HG02970 (cell line): ENCODE data around the gene FRMD3.

Source experiments
- ATAC-seq: cut with Tn5 transposase; IDR thresholded peaks from one replicate; pipeline ENCODE4 v1.9.1; 2021; ENCODE audit warnings: mild to moderate bottlenecking, moderate library complexity, moderate number of reproducible peaks; ENCODE audit not compliant: unreplicated experiment, low FRiP score

The FRMD3 gene

DNA sequence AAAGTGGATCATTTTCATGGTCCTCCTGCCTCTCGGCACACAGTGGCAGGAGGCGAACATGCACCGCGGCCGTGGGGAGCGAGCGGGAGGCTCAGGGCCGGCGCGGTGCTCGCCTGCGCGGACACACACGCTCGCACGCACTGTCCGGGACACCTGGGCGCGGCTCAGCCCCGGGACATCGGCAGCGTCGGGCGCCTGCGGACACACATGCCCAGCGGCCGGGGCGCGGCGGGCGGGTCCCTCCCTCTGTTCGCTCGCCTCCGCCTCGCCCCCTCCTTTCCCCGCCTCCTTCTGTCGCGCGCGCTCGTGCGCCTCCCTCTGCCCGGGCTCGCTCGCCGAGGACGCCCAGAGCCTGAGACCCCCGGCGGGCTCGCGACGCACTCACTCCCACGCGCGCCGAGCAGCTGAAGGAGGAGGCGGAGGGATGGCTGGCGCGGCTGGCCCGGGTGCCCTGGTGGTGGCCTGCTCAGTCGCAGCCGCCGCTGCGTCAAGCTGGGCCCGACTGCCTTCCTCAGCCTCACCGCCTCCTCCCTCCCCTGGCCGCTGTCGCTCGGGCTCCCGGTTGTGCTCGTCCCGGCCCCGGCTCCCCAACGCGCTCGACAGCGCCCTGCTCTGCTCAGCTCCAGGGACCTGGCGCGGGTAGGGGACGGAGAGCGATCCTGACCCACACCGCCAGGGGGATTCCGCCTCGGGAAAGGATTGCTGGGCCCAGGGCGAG, at the start of gene FRMD3:
TSS of gene FRMD3 (minus strand) at position 230 of the 718 bp plus-strand sequence. CDS start at position 60, 170 bp downstream.
- no peak for ATAC-seq

DNA sequence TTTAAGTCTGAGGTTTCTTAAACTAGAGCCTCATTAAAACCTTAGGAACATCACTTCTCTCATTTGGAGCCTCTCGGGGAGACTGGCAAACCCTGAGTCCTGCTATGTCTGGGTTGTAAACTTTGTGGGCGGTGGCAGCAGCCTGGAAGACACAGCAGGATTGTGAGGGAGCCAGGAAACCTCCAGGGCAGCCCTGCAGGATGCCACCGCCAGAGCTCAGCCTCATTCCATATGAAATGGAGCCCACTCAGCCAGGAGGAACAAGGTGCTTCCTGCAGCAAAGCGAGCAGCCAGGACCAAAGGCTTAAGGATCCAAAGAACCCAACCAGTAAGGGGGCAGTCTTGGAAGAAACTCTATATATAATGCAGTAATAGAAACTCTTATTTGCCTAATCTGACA, 46.8 kb upstream of the FRMD3 start:
- no peak for ATAC-seq

DNA sequence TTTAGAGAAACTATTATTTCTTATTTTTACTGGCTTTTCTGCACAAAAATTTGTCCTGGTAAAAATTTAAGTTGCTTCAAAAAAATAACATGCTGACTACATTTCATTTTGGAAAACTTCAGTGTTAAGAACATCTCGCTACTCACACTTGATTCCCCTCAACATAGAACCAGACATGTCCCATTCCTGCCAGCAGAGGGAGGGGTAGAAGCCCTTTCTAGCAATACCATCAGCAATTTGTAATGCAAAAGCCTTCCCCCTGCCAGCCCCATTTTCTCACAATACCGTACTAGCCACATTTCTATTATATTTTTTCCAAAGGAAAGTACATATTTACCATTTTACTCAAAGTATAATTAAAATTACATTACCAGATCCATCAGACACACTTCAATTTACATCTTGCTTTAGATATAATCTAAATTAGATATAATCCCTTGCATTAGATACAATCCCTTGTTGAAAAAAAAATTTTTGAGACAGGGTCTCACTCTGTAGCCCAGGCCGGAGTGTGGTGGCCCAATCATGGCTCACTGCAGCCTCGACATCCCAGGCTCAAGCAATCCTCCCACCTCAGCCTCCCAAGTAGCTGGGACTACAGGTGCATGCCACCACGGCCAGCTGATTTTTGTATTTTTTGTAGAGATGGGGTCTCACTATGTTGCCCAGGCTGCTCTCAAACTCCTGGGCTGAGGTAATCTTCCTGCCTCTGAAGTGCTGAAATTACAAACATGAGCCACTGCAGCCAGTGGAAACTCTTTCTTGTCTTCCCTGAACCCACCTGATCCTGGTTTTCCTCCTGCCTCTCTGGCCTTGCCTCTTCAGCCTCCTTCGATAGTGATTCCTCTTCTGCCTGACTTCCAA, 45.2 kb upstream of the FRMD3 start:
- no peak for ATAC-seq

DNA sequence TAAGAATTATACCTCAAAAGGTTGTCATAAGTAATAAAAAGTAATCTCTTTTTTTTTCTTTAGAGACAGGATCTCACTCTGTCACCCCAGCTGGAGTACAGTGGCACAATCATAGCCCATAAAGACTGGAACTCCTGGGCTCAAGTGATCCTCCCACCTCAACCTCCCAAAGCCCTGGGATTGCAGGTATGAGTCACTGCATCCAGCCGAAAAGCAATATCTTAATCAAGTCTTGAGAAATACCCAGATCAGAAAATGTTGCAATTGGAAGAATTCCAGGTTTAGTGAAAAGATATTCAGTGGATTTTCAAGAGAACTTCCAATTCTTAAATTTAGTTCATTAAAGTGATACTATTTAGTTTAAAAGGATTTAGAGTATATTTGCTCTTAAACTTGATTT, 43.8 kb upstream of the FRMD3 start:
- no peak for ATAC-seq

DNA sequence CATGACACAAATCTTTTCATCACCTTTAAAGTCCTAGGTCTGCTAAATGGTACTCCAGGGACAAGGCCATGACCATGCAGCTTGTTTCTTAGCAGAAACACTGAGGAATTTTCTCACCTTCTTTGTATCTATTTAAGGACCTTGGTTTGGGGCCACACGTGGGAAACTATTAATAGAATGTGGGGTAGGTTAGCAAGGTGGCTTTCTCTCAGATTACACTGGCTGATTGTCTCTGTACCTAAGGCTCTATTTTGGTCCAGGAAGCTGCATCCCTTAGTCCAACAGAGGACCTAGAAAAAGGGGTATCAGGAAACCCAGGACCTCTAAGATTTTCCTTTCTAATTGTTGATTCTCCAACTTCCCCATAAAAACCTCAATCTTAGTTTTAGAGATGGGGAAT, 36.3 kb upstream of the FRMD3 start:
- no peak for ATAC-seq

- no peak for ATAC-seq
Measured at GRCh38 chr9:83572524-83572923, 34.3 kb upstream of the FRMD3 start.

GRCh38 chr9:83570359-83570758, 32.2 kb upstream of the FRMD3 start:
- ATAC-seq, result no peak

DNA sequence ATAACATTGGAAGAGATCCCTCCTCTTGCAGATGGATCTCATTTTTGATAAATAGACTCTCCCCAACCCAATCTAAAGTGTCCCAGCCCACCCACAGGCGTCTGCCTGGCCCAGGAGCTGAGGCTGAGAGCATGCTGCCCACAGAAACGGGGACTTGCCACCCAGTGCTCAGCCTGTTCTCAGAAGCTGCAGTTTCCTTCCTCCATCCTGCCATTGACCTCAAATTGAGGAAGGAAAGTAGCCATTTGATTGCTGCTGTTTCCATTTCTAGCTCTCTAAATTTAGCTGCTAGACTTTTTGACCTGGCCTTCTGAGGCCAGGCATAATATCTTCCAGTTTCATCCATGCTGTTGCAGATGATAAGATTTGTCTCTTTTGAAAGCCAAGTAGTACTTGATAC, 31.1 kb upstream of the FRMD3 start:
- no peak for ATAC-seq

- no peak for ATAC-seq
Measured at GRCh38 chr9:83563360-83563759, 25.2 kb upstream of the FRMD3 start.

GRCh38 chr9:83560169-83560826, 22.1 kb upstream of the FRMD3 start:
- ATAC-seq, result no peak

DNA sequence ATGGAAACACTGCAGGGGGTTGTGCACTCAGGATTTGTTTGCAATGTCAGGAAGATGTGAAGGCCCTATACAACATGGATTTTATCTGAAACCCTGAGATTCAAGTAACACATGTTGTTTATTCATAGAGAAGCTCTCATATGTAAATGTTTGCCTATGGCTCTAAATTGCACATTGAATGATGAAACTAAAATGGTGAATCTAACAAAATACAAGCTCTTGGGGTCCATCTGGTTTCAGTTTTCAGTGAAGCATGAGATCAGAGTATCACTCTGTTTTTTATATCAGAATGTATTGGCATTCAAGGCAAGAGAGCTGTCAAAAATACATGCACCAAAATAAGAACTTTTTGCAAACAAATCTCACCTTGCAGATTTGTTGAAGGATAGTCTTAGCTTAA, 19.6 kb upstream of the FRMD3 start:
- no peak for ATAC-seq

- no peak for ATAC-seq
Measured at GRCh38 chr9:83557317-83557716, 19.1 kb upstream of the FRMD3 start.

GRCh38 chr9:83554278-83554677, 16.1 kb upstream of the FRMD3 start:
- no peak for ATAC-seq

- ATAC-seq, result no peak
Measured at GRCh38 chr9:83544002-83544698, 5.9 kb upstream of the FRMD3 start.

DNA sequence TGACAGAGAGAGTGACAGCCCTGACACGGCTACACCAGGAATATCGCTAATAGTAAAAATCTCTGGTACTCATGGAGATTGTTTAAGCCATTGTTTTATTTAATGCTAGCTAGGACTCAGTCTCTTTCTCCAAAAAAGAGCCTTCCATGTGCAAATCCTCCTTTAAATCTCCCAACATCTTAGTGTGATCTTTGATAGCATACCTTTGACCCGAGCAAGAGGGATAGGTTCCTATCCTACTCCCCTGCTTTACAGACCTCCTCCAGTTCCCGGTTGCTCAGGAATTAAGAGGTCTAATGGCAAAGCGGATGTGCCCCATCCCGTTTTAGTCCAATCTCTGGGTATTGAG, 663 bp upstream of the FRMD3 start:
- ATAC-seq, result no peak

- no peak for ATAC-seq
Measured at GRCh38 chr9:83537331-83538171, 650 bp downstream of the FRMD3 start.

DNA sequence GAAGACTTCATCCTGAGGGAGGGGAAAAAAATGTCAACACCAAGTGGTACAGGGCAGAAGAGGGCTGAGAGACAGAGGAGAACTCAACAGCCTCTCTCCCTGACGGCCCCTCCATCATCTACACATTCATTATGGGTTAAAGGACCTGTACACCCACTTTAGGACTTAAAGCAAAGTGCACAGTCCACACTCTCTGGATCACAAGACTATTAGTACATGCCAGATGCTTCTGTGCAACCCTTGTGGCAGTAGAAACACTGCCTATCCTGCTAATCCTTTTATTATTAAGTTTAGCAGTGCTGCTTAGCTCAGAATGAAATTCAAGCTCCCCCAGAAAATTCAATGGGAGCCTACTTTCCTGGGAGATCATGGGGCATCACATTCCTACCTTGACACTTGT, 1.9 kb downstream of the FRMD3 start:
- no peak for ATAC-seq

- no peak for ATAC-seq
Measured at GRCh38 chr9:83535736-83536135, 2.5 kb downstream of the FRMD3 start.

DNA sequence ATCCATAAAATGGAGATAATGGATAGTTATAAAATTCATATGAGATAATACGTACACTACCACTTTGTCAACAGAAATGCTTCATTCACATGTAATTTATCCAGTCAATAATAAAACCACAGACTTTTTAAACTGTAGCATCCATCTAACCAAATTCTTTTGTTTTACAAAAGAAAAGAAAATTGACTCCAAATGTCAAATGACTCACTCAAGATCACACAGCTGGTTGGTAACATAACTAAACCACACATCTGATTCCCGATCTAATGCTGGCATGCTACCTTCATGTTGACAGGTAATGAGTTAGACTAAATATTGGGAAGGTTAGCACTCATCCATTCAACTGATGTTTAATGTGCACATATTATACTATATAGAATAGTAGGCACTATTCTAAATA, 4.9 kb downstream of the FRMD3 start:
- no peak for ATAC-seq

GRCh38 chr9:83526901-83527300, 11.3 kb downstream of the FRMD3 start:
- ATAC-seq, result no peak
